ENCODE results near the gene TCEAL8.

Gene TCEAL8

DNA sequence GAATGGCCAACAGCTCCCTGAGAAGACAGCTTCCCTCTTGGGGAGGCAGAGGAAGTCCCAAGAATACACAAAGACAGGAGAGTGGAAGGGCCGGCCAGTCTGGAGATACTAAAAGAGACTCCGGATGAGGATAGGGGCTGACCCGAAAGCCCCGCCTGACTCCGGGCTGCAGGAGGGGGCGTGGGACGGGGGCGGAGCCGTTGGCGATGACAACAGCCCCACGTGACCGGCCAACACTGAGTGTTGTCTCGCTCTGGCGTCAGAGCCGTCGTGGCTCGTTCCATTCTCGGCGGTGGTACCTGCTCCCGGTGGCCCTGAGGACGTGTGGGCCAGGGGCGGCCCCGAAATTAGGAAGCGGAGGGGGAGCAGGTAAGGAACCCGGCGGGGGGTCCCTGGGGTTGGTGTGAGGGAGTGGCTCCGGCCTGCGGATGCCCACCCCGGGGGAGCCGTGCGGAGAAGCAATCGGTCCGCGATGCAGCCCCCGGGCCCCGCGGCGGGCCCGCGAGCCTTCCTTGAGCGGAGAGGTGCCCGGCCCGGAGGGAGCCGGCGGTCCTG lies 40.0 kb downstream of the TCEAL8 start, which contains the start of gene BEX4:
Gene BEX4 (plus strand): TSS at position 239 of the 555 bp plus-strand sequence. CDS start 1,046 bp downstream, outside the sequence.
- DNase-seq = peak; percentile 75

GRCh38 chrX:103212749-103213457 lies 42.1 kb downstream of the TCEAL8 start:
- no peak for DNase-seq

DNA sequence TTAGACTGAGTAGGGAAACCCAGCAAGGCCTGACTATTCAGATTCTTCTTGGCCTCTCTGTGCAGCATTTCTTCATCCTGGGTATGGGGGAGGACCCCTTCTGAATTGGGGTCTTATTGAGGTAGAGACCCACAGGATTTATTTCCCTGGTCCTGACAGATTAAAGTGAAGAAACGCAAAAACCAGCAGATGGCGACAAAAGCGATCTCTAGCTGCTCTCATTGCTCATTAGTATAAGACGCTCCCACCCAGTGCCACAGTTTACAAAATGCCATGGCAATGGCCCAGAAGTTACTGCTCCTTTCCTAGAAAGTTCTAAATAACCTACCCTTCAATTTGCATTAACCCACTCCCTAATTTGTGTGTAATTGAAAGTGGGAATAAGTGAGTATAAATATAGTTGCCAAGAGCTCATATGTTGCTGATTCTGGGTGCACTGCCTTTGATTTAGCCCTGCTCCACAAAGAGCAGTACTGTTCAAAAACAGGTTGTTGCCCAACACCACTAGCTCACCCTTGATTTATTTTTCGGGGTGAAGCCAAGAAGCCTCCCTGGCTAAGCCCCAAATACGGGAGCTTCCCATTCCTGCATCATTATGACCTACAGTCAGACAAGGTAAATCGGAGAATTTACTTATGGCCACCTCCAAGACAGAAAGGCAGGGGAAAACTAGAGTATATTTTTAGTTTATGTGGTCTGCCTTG lies 43.8 kb downstream of the TCEAL8 start:
- peak; percentile 46 for DNase-seq

- DNase-seq = no peak
Measured at GRCh38 chrX:103210056-103210455, 44.9 kb downstream of the TCEAL8 start.
